Dermis blood vessel endothelial cell (primary cell): ENCODE measurements around the gene TRIM5. TPM values are rescaled to one million over a fixed set of nuclear protein-coding genes. Genes with fewer than 3 reads are reported as not detected.
"Not testable (repeated sequence)": the region's sequence is repeated elsewhere in the genome, so short reads cannot be mapped to it uniquely, and the experiment has no call there.

Experiments
- DNase-seq: peaks from one replicate; pipeline ENCODE4 v3.0.0; 2010
- total RNA-seq: library from RNA; depleted of rRNA; stranded (reverse); fragments of >200 nt; gene quantifications from 2 replicates; pipeline ENCODE4 v1.2.3, GENCODE V29; 2014

TRIM5 gene
- total RNA-seq, 1 donor from 2014 or later: 86.6 TPM

GRCh38 chr11:5686426-5686825, 1.6 kb upstream of the TRIM5 start:
- no peak for DNase-seq

- DNase-seq: no peak
These were observed 733 bp downstream of the TRIM5 start for GRCh38 chr11:5684036-5684645.

GRCh38 chr11:5683620-5684019, 1.3 kb downstream of the TRIM5 start:
- DNase-seq: not testable (repeated sequence)

- DNase-seq: not testable (repeated sequence)
These were observed 1.9 kb downstream of the TRIM5 start for GRCh38 chr11:5682890-5683441.

GRCh38 chr11:5679811-5680210, 5.1 kb downstream of the TRIM5 start:
- DNase-seq: no peak

GRCh38 chr11:5674391-5674790, 10.5 kb downstream of the TRIM5 start:
- DNase-seq: no peak

- DNase-seq: no peak
These were observed 13.0 kb downstream of the TRIM5 start for GRCh38 chr11:5671831-5672230.

- DNase-seq: no peak
These were observed 18.5 kb downstream of the TRIM5 start for GRCh38 chr11:5666402-5666793.

- no peak for DNase-seq
These were observed 19.0 kb downstream of the TRIM5 start for GRCh38 chr11:5665746-5666401.

- no peak for DNase-seq
These were observed 19.8 kb downstream of the TRIM5 start for GRCh38 chr11:5665051-5665570.

GRCh38 chr11:5663511-5663910, 21.4 kb downstream of the TRIM5 start:
- DNase-seq: no peak

- DNase-seq: no peak
These were observed 26.6 kb downstream of the TRIM5 start for GRCh38 chr11:5658318-5658717.

GRCh38 chr11:5656956-5657355, 27.9 kb downstream of the TRIM5 start:
- not testable (repeated sequence) for DNase-seq

GRCh38 chr11:5655474-5655873, 29.4 kb downstream of the TRIM5 start:
- DNase-seq: no peak

- no peak for DNase-seq
These were observed 38.7 kb downstream of the TRIM5 start for GRCh38 chr11:5646139-5646538.

- no peak for DNase-seq
These were observed 41.3 kb downstream of the TRIM5 start for GRCh38 chr11:5643585-5643984.

- DNase-seq: no peak
These were observed 44.9 kb downstream of the TRIM5 start for GRCh38 chr11:5639953-5640352.

- DNase-seq: no peak
These were observed 52.8 kb downstream of the TRIM5 start for GRCh38 chr11:5631969-5632635.

GRCh38 chr11:5631417-5631816, 53.5 kb downstream of the TRIM5 start:
- no peak for DNase-seq

GRCh38 chr11:5626196-5626595, 58.7 kb downstream of the TRIM5 start:
- no peak for DNase-seq

GRCh38 chr11:5625281-5625680, 59.6 kb downstream of the TRIM5 start:
- DNase-seq: peak; percentile 15

- DNase-seq: peak; percentile 82
These were observed 60.2 kb downstream of the TRIM5 start, which contains the start of gene TRIM34 for GRCh38 chr11:5624489-5625279. Gene TRIM34, plus strand, starts transcription at chr11:5625001. Its CDS starts 7,331 bp downstream, at chr11:5632332.

GRCh38 chr11:5622802-5623201, 62.1 kb downstream of the TRIM5 start:
- no peak for DNase-seq
